CD8-positive, alpha-beta memory T cell (primary cell): ENCODE measurements around the gene ZNF90. TPM values are rescaled to one million over a fixed set of nuclear protein-coding genes. Genes with fewer than 3 reads are reported as not detected.
"Not testable (repeated sequence)": the region's sequence is repeated elsewhere in the genome, so short reads cannot be mapped to it uniquely, and the experiment has no call there.

Source experiments
- CTCF ChIA-PET: fragments of 350-600 bp; sonication (Branson Sonifier 250); formaldehyde crosslinking; loops from one replicate; lab custom pipeline; 2021; ENCODE audit warnings: antibody characterized with exemption; lab: Charles Lee
- POLR2A ChIA-PET: fragments of 350-600 bp; sonication (Branson Sonifier 250); formaldehyde crosslinking; loops from one replicate; lab custom pipeline; 2021; ENCODE audit warnings: antibody characterized with exemption; lab: Charles Lee
- DNase-seq, 5 donors: peaks; one replicate each; pipeline versions ENCODE4 v3.0.0 to v3.0.0-alpha.2; 2020 to 2022; ENCODE audit warnings: mixed read lengths in 1 of 5
- H3K27ac ChIP-seq: one replicate; pipeline ENCODE4 v1.7.0; 2013; ENCODE audit warnings: low read depth, mild to moderate bottlenecking, low read length, moderate library complexity
- H3K27me3 ChIP-seq: 2 replicates; pipeline ENCODE4 v1.7.0; 2013; ENCODE audit warnings: low read length, mild to moderate bottlenecking; ENCODE audit not compliant: insufficient read depth, poor library complexity, severe bottlenecking
- H3K36me3 ChIP-seq: 2 replicates; pipeline ENCODE4 v1.7.0; 2013; ENCODE audit warnings: mild to moderate bottlenecking, low read length, moderate library complexity; ENCODE audit not compliant: insufficient read depth
- H3K4me1 ChIP-seq: 2 replicates; pipeline ENCODE4 v1.7.0; 2013; ENCODE audit warnings: mild to moderate bottlenecking, low read length, moderate library complexity; ENCODE audit not compliant: insufficient read depth
- H3K4me3 ChIP-seq: 2 replicates; pipeline ENCODE4 v1.7.0; 2013; ENCODE audit warnings: mild to moderate bottlenecking, low read length
- H3K9me3 ChIP-seq: 2 replicates; pipeline ENCODE4 v1.7.0; 2013; ENCODE audit warnings: mild to moderate bottlenecking, low read length
- H3K27ac Mint-ChIP-seq, 8 donors: one replicate each; pipeline ENCODE4 v1.8.0; 2020 to 2021; ENCODE audit warnings: mixed read lengths in 8 of 8, mild to moderate bottlenecking in 6 of 8, inconsistent platforms in 3 of 8, moderate library complexity in 3 of 8
- H3K27me3 Mint-ChIP-seq, 2 donors: one replicate each; pipeline ENCODE4 v1.8.0; 2020 to 2021; ENCODE audit warnings: mixed read lengths in 2 of 2, mild to moderate bottlenecking in 1 of 2, moderate library complexity in 1 of 2
- H3K36me3 Mint-ChIP-seq, 3 donors: one replicate each; pipeline ENCODE4 v1.8.0; 2020 to 2021; ENCODE audit warnings: mixed read lengths in 3 of 3, inconsistent platforms in 1 of 3, mild to moderate bottlenecking in 1 of 3
- H3K4me1 Mint-ChIP-seq, 3 donors: one replicate each; pipeline ENCODE4 v1.8.0; 2020 to 2021; ENCODE audit warnings: mixed read lengths in 3 of 3, inconsistent platforms in 1 of 3, mild to moderate bottlenecking in 1 of 3
- H3K4me3 Mint-ChIP-seq, 7 donors: one replicate each; pipeline ENCODE4 v1.8.0; 2020 to 2021; ENCODE audit warnings: mixed read lengths in 7 of 7, mild to moderate bottlenecking in 6 of 7, moderate library complexity in 4 of 7, inconsistent platforms in 2 of 7
- H3K9me3 Mint-ChIP-seq, 5 donors: one replicate each; pipeline ENCODE4 v1.8.0; 2020 to 2022; ENCODE audit warnings: mixed read lengths in 5 of 5, mild to moderate bottlenecking in 3 of 5, moderate library complexity in 2 of 5, inconsistent platforms in 1 of 5
- polyA plus RNA-seq: library from polyadenylated mRNA; unstranded; fragments of 300-500 nt; fragmentation: Illumina TruSeq; gene quantifications from one replicate; pipeline ENCODE4 v1.2.3, GENCODE V29; 2021
- total RNA-seq, 2 experiments: library from RNA; stranded (reverse); gene quantifications; one replicate each; pipeline ENCODE4 v1.2.3, GENCODE V29; 2021

The ZNF90 gene
- total RNA-seq (10 to 100 TPM; 11.9 to 12.8 TPM), polyA plus RNA-seq (1.8 TPM)

DNA sequence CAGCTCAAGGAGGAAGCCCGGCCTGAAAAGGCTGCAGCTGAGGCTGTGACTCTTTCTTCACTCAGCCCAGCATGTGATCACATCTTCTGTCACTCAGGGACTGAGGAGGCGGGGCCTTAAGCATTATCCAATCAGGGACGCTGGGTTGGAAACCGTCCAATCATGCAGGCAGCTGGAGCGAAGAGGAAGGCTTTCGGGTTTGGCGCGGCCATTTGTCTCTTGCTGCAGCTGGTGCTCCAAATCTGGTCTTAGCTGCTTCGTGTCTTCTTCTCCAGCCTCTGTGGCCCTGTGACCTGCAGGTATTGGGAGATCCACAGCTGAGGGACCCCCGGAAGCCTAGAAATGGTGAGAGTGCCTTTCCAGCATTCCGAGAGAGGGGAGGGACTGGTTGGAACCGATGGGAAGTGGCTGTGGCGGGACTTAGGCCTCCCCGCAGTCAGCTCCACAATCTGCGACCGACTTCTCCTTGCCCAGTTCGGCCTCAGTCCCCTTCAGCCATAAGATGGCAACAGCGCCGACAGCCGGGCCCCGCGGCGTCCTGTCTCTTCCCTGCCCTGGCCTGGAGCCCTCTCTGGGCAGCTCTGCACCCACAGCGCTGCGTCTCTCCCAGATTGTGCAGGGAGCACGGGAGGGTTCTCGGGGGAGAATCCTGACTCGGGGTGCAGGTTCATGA, at the start of gene ZNF90:
ZNF90 (plus strand) TSS at position 210 of the 673 bp plus-strand sequence; CDS start at position 343, 133 bp downstream.
- H3K27me3 Mint-ChIP-seq: peaks cover 0 to 2% of the 10 kb centered on the region in 2 donors
- no peak within 1 kb of the TSS for H3K27ac ChIP-seq
- DNase-seq: peak; percentile 78 to 93 (median 86)
- peak within 1 kb of the TSS; percentile 82 to 95 (median 91) for H3K4me3 Mint-ChIP-seq
- H3K9me3 Mint-ChIP-seq: no peaks in the 10 kb centered on the region
- H3K27me3 ChIP-seq: no peaks in the 10 kb centered on the region
- peak within 1 kb of the TSS in 6 of 8 donors; percentile 7 to 84 (median 33) for H3K27ac Mint-ChIP-seq
- no peaks in the 10 kb centered on the region for H3K36me3 ChIP-seq
- POLR2A ChIA-PET: interaction anchor here (0.6 to 2.9 kb wide), 5 partner anchors 26 to 699 kb away, joined by 3 to 12 read pairs (median 9); partner anchors contain the start of genes ZNF486, ZNF506 and ZNF682
- H3K4me1 Mint-ChIP-seq: peaks cover 19 to 25% (median 24%) of the 10 kb centered on the region in 3 donors
- CTCF ChIA-PET: interaction anchor here (0.9 to 1.2 kb wide), 3 partner anchors 26 to 200 kb away, joined by 3 to 4 read pairs (median 4); no protein-coding TSS in a partner anchor
- peaks cover 9% of the 10 kb centered on the region for H3K4me1 ChIP-seq
- no peaks in the 10 kb centered on the region for H3K9me3 ChIP-seq
- peak within 1 kb of the TSS; percentile 85 for H3K4me3 ChIP-seq
- H3K36me3 Mint-ChIP-seq: peaks cover 0 to 5% (median 3%) of the 10 kb centered on the region in 3 donors

- DNase-seq: no peak
- POLR2A ChIA-PET: no interaction called here
- Histone ChIP-seq H3K36me3 (no peaks in the 10 kb centered on the region), H3K4me3 (no peak overlapping the region), H3K27me3 (no peaks in the 10 kb centered on the region), H3K9me3 (no peaks in the 10 kb centered on the region), H3K4me1 (no peaks in the 10 kb centered on the region), H3K27ac (no peak overlapping the region)
- H3K4me1 Mint-ChIP-seq: no peaks in the 10 kb centered on the region
- no peaks in the 10 kb centered on the region for H3K27me3 Mint-ChIP-seq
- CTCF ChIA-PET: no interaction called here
- peaks cover 0 to 39% (median 7%) of the 10 kb centered on the region in 3 donors for H3K36me3 Mint-ChIP-seq
- H3K9me3 Mint-ChIP-seq: no peaks in the 10 kb centered on the region
- H3K4me3 Mint-ChIP-seq: no peak overlapping the region
- peak overlapping the region in 1 of 8 donors; percentile 50 for H3K27ac Mint-ChIP-seq
These were observed 49.2 kb upstream of the ZNF90 start for GRCh38 chr19:20028611-20029010.

- Mint-ChIP-seq H3K9me3 (no peaks in the 10 kb centered on the region), H3K27me3 (no peaks in the 10 kb centered on the region), H3K27ac (no peak overlapping the region), H3K4me3 (no peak overlapping the region), H3K36me3 (peaks cover 0 to 26% (median 5%) of the 10 kb centered on the region in 3 donors), H3K4me1 (peaks cover 14 to 25% (median 16%) of the 10 kb centered on the region in 3 donors)
- no peaks in the 10 kb centered on the region for H3K9me3 ChIP-seq
- no peak for DNase-seq
- peaks cover 11% of the 10 kb centered on the region for H3K4me1 ChIP-seq
- H3K4me3 ChIP-seq: no peak overlapping the region
- ChIA-PET POLR2A (no interaction called here), CTCF (interaction anchor here (0.8 kb wide), 1 partner anchor 38 kb away, joined by 3 read pairs; no protein-coding TSS in a partner anchor)
- no peaks in the 10 kb centered on the region for H3K36me3 ChIP-seq
- no peak overlapping the region for H3K27ac ChIP-seq
- H3K27me3 ChIP-seq: no peaks in the 10 kb centered on the region
These were observed 41.9 kb upstream of the ZNF90 start for GRCh38 chr19:20035935-20036334.

DNA sequence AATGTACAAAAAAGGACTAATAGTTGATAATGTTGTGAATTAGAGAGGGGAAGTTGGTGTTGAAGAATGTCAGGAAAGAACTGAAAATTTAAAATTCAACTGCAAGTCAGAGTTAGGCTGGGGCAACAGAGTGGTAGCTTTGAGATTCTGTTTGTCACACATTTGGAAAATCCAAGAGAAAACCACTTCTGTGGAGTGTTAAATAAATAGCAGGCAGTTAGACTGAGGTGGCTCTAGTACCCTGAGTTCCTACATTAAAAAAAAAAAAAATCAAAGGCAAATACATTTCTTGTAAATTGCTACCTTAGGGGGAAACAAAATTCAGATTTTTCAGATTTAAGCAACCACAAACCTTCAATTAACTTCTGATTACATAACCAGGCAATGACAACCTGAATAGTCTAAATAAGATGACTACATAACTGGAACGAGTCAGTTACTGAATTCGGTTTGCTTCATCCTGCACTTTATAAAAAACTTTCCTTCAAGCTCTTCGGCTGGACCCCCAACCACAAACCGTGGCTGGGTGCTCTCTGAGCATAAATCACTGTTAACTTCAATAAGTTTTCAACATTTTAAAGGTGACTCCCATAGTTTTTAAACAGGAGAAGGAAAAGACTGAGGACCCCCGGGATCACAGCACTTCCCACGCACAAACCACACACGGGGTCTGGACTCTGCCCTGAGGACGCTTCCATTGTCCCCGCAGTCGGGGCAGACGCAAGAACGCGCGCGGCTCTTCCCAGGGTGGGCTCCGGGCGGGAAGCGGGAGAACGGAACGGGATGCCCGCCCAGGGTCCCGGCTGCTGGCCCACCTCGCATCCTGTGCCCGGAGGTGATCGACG, 39.2 kb upstream of the ZNF90 start:
- no peaks in the 10 kb centered on the region for H3K27me3 ChIP-seq
- no peaks in the 10 kb centered on the region for H3K9me3 ChIP-seq
- no peaks in the 10 kb centered on the region for H3K36me3 ChIP-seq
- ChIA-PET CTCF (interaction anchor here (0.8 to 1.5 kb wide), 3 partner anchors 9 to 199 kb away, joined by 3 to 4 read pairs (median 4); no protein-coding TSS in a partner anchor), POLR2A (interaction anchor here (1.0 to 1.3 kb wide), 5 partner anchors 14 to 217 kb away, joined by 3 to 20 read pairs (median 7); partner anchors contain the start of genes ZNF486, ZNF506 and ZNF90)
- peak in 2 of 5 donors; percentile 43 to 49 for DNase-seq
- Mint-ChIP-seq H3K27me3 (peaks cover 0 to 3% of the 10 kb centered on the region in 2 donors), H3K4me3 (peak overlapping the region; percentile 95 to 98 (median 97)), H3K9me3 (no peaks in the 10 kb centered on the region), H3K27ac (peak overlapping the region; percentile 32 to 95 (median 88)), H3K36me3 (peaks cover 0 to 13% (median 3%) of the 10 kb centered on the region in 3 donors), H3K4me1 (peaks cover 14 to 25% (median 16%) of the 10 kb centered on the region in 3 donors)
- H3K4me1 ChIP-seq: peaks cover 11% of the 10 kb centered on the region
- peak overlapping the region; percentile 55 for H3K27ac ChIP-seq
- peak overlapping the region; percentile 91 for H3K4me3 ChIP-seq

DNA sequence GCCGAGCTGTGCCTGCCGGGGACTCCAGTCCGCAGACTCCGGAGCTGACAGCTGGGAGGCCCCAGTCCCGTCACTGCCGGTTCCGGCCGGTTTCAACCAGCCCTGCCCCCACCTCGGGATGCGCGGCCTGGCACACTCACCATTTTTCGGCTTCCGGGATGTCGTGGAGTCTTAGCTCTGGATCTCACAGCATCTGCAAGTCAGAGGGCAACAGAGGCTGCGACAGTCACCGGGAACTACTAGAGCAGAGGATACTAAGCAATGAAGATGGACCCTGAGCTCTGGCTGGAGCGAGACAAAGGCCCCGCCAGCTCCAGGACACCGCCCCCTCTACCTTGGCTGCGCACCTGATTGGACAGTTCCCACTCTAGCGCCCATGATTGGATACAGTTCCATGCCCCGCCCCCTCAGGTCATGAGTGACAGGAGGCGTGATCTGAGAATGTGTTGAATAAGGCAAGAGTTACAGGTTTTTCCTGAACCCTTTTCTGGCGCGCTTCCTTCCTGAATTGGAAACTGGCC, 38.5 kb upstream of the ZNF90 start, which contains the start of gene ZNF682:
ZNF682 (minus strand) TSS at position 303 of the 521 bp plus-strand sequence; CDS start at position 143, 160 bp downstream.
- Mint-ChIP-seq H3K36me3 (peaks cover 0 to 7% (median under 1%) of the 10 kb centered on the region in 3 donors), H3K9me3 (no peaks in the 10 kb centered on the region), H3K27me3 (peaks cover 0 to 8% of the 10 kb centered on the region in 2 donors), H3K4me1 (peaks cover 14 to 25% (median 16%) of the 10 kb centered on the region in 3 donors), H3K27ac (peak within 1 kb of the TSS; percentile 72 to 98 (median 94)), H3K4me3 (peak within 1 kb of the TSS; percentile 95 to 98 (median 97))
- Histone ChIP-seq H3K4me1 (peaks cover 11% of the 10 kb centered on the region), H3K9me3 (no peaks in the 10 kb centered on the region), H3K27ac (peak within 1 kb of the TSS; percentile 55), H3K4me3 (peak within 1 kb of the TSS; percentile 91), H3K27me3 (no peaks in the 10 kb centered on the region), H3K36me3 (no peaks in the 10 kb centered on the region)
- ChIA-PET POLR2A (interaction anchor here (1.0 to 1.3 kb wide), 5 partner anchors 13 to 218 kb away, joined by 3 to 20 read pairs (median 7); partner anchors contain the start of genes ZNF486, ZNF506 and ZNF90), CTCF (interaction anchor here (0.8 to 1.5 kb wide), 3 partner anchors 9 to 199 kb away, joined by 3 to 4 read pairs (median 4); no protein-coding TSS in a partner anchor)
- peak; percentile 91 to 97 (median 93) for DNase-seq

DNA sequence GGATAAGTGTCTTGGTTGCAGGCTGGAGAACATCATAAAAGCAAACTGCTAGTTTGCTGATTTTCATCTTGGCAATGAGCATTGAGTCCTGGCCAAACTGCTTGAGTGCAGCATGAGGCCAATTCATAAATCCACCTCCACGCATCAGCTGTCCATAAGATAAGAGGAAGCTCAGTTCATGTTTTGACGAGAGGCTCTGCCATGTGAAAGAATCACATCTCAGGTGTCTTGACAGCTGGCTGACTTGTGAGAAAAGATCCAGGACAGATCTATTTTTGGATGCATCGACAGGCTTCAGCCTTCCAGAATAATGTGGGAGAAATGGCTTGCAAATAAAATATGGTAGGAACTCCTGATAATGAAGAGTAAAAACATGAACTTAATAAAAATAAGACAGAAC, 33.1 kb upstream of the ZNF90 start:
- CTCF ChIA-PET: no interaction called here
- Histone ChIP-seq H3K27ac (no peak overlapping the region), H3K4me3 (no peak overlapping the region), H3K4me1 (no peaks in the 10 kb centered on the region), H3K36me3 (no peaks in the 10 kb centered on the region), H3K9me3 (no peaks in the 10 kb centered on the region), H3K27me3 (no peaks in the 10 kb centered on the region)
- DNase-seq: no peak
- Mint-ChIP-seq H3K4me1 (peaks cover 0 to under 1% (median 0%) of the 10 kb centered on the region in 3 donors), H3K36me3 (no peaks in the 10 kb centered on the region), H3K27me3 (peaks cover 2 to 8% of the 10 kb centered on the region in 2 donors), H3K9me3 (no peaks in the 10 kb centered on the region), H3K27ac (no peak overlapping the region), H3K4me3 (no peak overlapping the region)
- POLR2A ChIA-PET: no interaction called here

DNA sequence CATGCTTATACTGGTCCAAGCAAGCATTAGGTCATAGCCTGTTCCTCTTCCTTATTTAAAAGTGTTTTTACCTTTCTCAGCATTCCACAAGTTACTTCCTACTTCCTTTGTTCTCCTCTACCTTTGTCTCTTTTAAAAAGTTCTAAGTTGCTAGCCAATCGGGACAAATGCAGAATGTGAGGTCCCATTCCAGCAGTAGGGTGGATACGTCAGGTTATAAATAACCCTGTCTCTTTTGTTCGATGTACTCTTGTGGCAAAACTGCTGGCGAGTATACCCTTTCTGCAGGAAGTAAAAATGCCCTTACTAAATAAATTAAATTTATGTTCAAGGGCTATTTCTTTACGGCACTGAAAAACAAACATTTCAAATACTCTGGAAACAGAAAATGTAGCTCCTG, 32.1 kb upstream of the ZNF90 start:
- H3K4me3 Mint-ChIP-seq, DNase-seq, H3K4me1 Mint-ChIP-seq, CTCF ChIA-PET, H3K27me3 Mint-ChIP-seq, H3K9me3 ChIP-seq, H3K36me3 ChIP-seq, H3K27ac ChIP-seq, H3K4me1 ChIP-seq, H3K27ac Mint-ChIP-seq, H3K9me3 Mint-ChIP-seq, H3K27me3 ChIP-seq, POLR2A ChIA-PET, H3K4me3 ChIP-seq, H3K36me3 Mint-ChIP-seq: not testable (repeated sequence)
